ENCODE data around the gene OR5T2.

OR5T2 gene

GRCh38 chr11:56197367-56197766 is 36.7 kb downstream of the OR5T2 start:
- H3F3A ChIP-seq (ENCODE audit: insufficient read depth, low read length) = no peaks in the 10 kb centered on the region
- TF ChIP-seq CTCF (IDR thresholded peaks at IDR 0.05; ENCODE audit: low read length) = no peak
- TF ChIP-seq EZH2 (IDR thresholded peaks at IDR 0.05; ENCODE audit: borderline replicate concordance, low read length) = no peak
- H3K27me3 ChIP-seq (ENCODE audit: insufficient read depth, low read length) = no peaks in the 10 kb centered on the region
- H2AFZ ChIP-seq (ENCODE audit: low read length) = no peak overlapping the region
- no peaks in the 10 kb centered on the region for H3K4me1 ChIP-seq (ENCODE audit: insufficient read depth, low read length, severe bottlenecking)
- no peaks in the 10 kb centered on the region for H3K36me3 ChIP-seq (ENCODE audit: insufficient read depth, low read length)
- no peak overlapping the region for H3K4me3 ChIP-seq (ENCODE audit: low read depth, low read length, poor library complexity, severe bottlenecking)
- no peaks in the 10 kb centered on the region for H3K79me2 ChIP-seq (ENCODE audit: insufficient read depth, low read length)
- no peak overlapping the region for H3K9ac ChIP-seq (ENCODE audit: low read length)
- H3K9me3 ChIP-seq (ENCODE audit: low read length) = no peaks in the 10 kb centered on the region
- no peak overlapping the region for H3K27ac ChIP-seq (ENCODE audit: low read depth, low read length, poor library complexity, severe bottlenecking)
- H3K9me2 ChIP-seq (ENCODE audit: low read depth, low read length) = no peaks in the 10 kb centered on the region
- no peak overlapping the region for H3K4me2 ChIP-seq (ENCODE audit: low read length)
- no peaks in the 10 kb centered on the region for H4K20me1 ChIP-seq (ENCODE audit: insufficient read depth, low read length)

DNA sequence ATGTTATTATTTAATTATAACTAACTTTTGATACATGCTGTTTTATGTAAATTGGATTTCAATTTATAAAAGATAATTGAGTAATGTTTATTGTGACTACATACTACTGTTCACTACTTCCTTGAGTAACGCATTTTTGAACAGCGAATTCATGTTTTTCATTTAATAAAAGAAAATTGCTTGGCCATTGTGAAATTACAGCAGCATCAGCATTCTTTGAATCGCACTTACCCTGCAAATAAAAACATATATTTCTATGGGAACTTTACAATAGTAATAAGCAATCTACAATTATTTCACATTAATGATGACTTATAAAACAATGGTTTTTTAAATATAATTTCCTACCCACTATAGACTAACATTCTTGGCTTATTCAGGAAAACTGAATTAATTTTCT is 37.4 kb downstream of the OR5T2 start:
- H3K79me2 ChIP-seq (ENCODE audit: insufficient read depth, low read length) = no peaks in the 10 kb centered on the region
- H3K4me1 ChIP-seq (ENCODE audit: insufficient read depth, low read length, severe bottlenecking) = no peaks in the 10 kb centered on the region
- no peaks in the 10 kb centered on the region for H4K20me1 ChIP-seq (ENCODE audit: insufficient read depth, low read length)
- no peak for TF ChIP-seq EZH2 (IDR thresholded peaks at IDR 0.05; ENCODE audit: borderline replicate concordance, low read length)
- TF ChIP-seq CTCF (IDR thresholded peaks at IDR 0.05; ENCODE audit: low read length) = no peak
- no peak overlapping the region for H2AFZ ChIP-seq (ENCODE audit: low read length)
- H3K4me3 ChIP-seq (ENCODE audit: low read depth, low read length, poor library complexity, severe bottlenecking) = no peak overlapping the region
- no peak overlapping the region for H3K9ac ChIP-seq (ENCODE audit: low read length)
- no peaks in the 10 kb centered on the region for H3F3A ChIP-seq (ENCODE audit: insufficient read depth, low read length)
- no peaks in the 10 kb centered on the region for H3K9me3 ChIP-seq (ENCODE audit: low read length)
- H3K36me3 ChIP-seq (ENCODE audit: insufficient read depth, low read length) = no peaks in the 10 kb centered on the region
- no peaks in the 10 kb centered on the region for H3K9me2 ChIP-seq (ENCODE audit: low read depth, low read length)
- no peak overlapping the region for H3K27ac ChIP-seq (ENCODE audit: low read depth, low read length, poor library complexity, severe bottlenecking)
- H3K4me2 ChIP-seq (ENCODE audit: low read length) = no peak overlapping the region
- no peaks in the 10 kb centered on the region for H3K27me3 ChIP-seq (ENCODE audit: insufficient read depth, low read length)

GRCh38 chr11:56188602-56189001 is 45.5 kb downstream of the OR5T2 start:
- Histone ChIP-seq H3K9me2 (ENCODE audit: low read depth, low read length) (no peaks in the 10 kb centered on the region), H2AFZ (ENCODE audit: low read length) (no peak overlapping the region), H3K9ac (ENCODE audit: low read length) (no peak overlapping the region), H3K36me3 (ENCODE audit: insufficient read depth, low read length) (no peaks in the 10 kb centered on the region), H3K4me2 (ENCODE audit: low read length) (no peak overlapping the region), H3K4me3 (ENCODE audit: low read depth, low read length, poor library complexity, severe bottlenecking) (no peak overlapping the region), H4K20me1 (ENCODE audit: insufficient read depth, low read length) (no peaks in the 10 kb centered on the region), H3K4me1 (ENCODE audit: insufficient read depth, low read length, severe bottlenecking) (no peaks in the 10 kb centered on the region), H3K79me2 (ENCODE audit: insufficient read depth, low read length) (no peaks in the 10 kb centered on the region), H3F3A (ENCODE audit: insufficient read depth, low read length) (no peaks in the 10 kb centered on the region), H3K27ac (ENCODE audit: low read depth, low read length, poor library complexity, severe bottlenecking) (no peak overlapping the region), H3K9me3 (ENCODE audit: low read length) (no peaks in the 10 kb centered on the region), H3K27me3 (ENCODE audit: insufficient read depth, low read length) (no peaks in the 10 kb centered on the region)
- TF ChIP-seq CTCF (IDR thresholded peaks at IDR 0.05; ENCODE audit: low read length) (no peak), EZH2 (IDR thresholded peaks at IDR 0.05; ENCODE audit: borderline replicate concordance, low read length) (no peak)

Data from OCI-LY1 (cell line).